Effector memory CD8-positive, alpha-beta T cell (primary cell): Measurements from ENCODE around the gene AMACR.
A peak's percentile ranks its signal among the peaks of the same experiment; 100 is the strongest.

Experiments
- ATAC-seq: fragments of 150-1000 bp; cut with Tn5 transposase; replicated peaks from 2 replicates; pipeline ENCODE4 v1.10.0; 2021; ENCODE audit warnings: mild to moderate bottlenecking, moderate library complexity
- DNase-seq, 3 experiments: peaks; one replicate each; pipeline ENCODE4 v3.0.0; 2021
- H3K27ac Mint-ChIP-seq, 2 donors: one replicate each; pipeline ENCODE4 v1.8.0; 2022; ENCODE audit warnings: mild to moderate bottlenecking in 2 of 2, mixed read lengths in 2 of 2, moderate library complexity in 2 of 2
- H3K27me3 Mint-ChIP-seq, 2 donors: one replicate each; pipeline ENCODE4 v1.8.0; 2022; ENCODE audit warnings: mixed read lengths in 2 of 2
- H3K36me3 Mint-ChIP-seq: one replicate; pipeline ENCODE4 v1.8.0; 2022; ENCODE audit warnings: mild to moderate bottlenecking, moderate library complexity, mixed read lengths; ENCODE audit not compliant: insufficient read depth
- H3K4me1 Mint-ChIP-seq, 2 donors: one replicate each; pipeline ENCODE4 v1.8.0; 2022; ENCODE audit warnings: low read depth in 2 of 2, mixed read lengths in 2 of 2
- H3K4me3 Mint-ChIP-seq, 2 donors: one replicate each; pipeline ENCODE4 v1.8.0; 2022; ENCODE audit warnings: mild to moderate bottlenecking in 2 of 2, mixed read lengths in 2 of 2, moderate library complexity in 2 of 2
- H3K9me3 Mint-ChIP-seq, 2 donors: one replicate each; pipeline ENCODE4 v1.8.0; 2022; ENCODE audit warnings: mixed read lengths in 2 of 2
- total RNA-seq, 9 experiments: gene quantifications; one replicate each; lab custom pipeline; 2026; lab: John Stamatoyannopoulos, UW

AMACR gene
- total RNA-seq, result 0 to 0.58 (median 0.26) reads per million in 9 experiments

DNA sequence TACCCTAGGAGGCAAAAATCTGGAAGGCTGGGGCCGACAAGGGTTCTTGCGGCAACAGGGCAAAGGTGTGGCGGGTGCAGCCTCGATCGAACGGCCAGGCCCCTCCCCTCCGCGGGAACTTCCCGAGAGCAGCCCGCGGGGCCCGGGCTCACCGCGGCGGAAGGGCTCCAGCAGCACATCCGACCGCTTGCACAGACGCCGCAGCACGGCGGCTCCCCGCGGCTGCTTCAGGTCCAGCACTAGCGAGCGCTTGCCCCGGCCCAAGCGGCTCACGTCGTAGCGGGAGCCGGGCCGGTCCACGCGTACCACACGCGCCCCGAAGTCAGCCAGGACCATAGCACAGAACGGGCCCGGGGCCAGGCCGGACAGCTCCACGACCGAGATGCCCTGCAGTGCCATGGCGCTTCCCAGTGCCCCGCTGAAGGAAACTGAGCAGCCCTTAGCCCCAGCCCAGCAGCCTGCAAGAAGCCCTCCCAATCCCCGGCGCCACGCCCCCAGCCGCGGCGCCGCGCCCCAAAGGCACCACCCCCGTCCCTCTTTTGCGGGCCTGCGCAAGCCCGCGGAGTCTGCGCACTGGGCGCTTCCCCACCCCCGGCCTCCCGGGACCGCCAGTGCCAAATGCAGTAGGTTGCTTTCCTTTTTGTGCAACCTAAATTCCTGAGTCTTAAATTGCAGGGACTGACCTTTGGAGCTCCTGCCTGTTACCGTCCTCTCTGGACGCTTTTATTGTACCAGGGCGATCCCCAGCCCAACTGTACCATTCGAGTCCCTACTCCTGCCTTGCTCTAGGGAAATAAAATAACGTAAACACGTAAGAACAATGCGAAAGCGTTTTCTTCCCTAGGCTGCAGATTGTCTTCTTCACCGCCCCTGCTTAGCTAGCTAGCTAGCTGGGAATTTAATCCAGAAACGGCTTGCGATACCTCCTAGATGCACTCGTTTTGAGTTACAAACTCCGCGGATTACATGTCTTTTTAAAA, at the start of gene AMACR:
Gene AMACR (minus strand): TSS at position 430 of the 980 bp plus-strand sequence. CDS start 31 bp downstream, at position 399.
- peak; percentile 85 for ATAC-seq
- H3K36me3 Mint-ChIP-seq, result peaks cover 17% of the 10 kb centered on the region
- H3K4me1 Mint-ChIP-seq, result peaks cover 17 to 22% of the 10 kb centered on the region in 2 donors
- H3K27me3 Mint-ChIP-seq, result no peaks in the 10 kb centered on the region
- H3K4me3 Mint-ChIP-seq, result peak within 1 kb of the TSS; percentile 96
- peak; percentile 82 to 90 (median 83) for DNase-seq
- H3K27ac Mint-ChIP-seq, result peak within 1 kb of the TSS; percentile 81 to 89
- no peaks in the 10 kb centered on the region for H3K9me3 Mint-ChIP-seq

DNA sequence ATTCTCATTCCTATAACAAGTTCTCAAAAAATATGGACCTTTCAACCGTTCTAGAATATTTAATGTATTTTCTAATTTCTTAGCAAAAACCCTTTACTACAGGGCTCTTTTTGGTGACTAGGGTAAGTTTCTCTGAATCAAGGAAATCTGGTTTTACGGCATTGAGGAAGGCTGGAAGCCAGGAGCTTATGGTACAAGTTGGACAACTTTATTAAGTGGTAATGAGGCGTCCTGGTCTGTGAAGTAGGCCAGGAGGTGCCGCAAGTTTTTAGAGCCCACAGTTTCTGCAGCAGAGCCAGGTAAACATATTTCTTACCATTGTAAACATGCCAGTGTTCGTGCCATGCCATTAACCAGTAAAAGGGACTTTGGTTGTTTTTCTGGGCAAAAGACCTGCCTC, 49.7 kb upstream of the AMACR start:
- Mint-ChIP-seq H3K36me3 (no peaks in the 10 kb centered on the region), H3K4me1 (no peaks in the 10 kb centered on the region), H3K27ac (no peak overlapping the region), H3K27me3 (no peaks in the 10 kb centered on the region), H3K9me3 (no peaks in the 10 kb centered on the region), H3K4me3 (no peak overlapping the region)
- ATAC-seq, result no peak
- DNase-seq, result no peak

- ATAC-seq (no peak), DNase-seq (no peak)
- H3K4me1 Mint-ChIP-seq, result no peaks in the 10 kb centered on the region
- no peak overlapping the region for H3K27ac Mint-ChIP-seq
- no peaks in the 10 kb centered on the region for H3K36me3 Mint-ChIP-seq
- no peaks in the 10 kb centered on the region for H3K27me3 Mint-ChIP-seq
- no peaks in the 10 kb centered on the region for H3K9me3 Mint-ChIP-seq
- H3K4me3 Mint-ChIP-seq, result no peak overlapping the region
Measured at GRCh38 chr5:34057118-34057517, 49.3 kb upstream of the AMACR start.

DNA sequence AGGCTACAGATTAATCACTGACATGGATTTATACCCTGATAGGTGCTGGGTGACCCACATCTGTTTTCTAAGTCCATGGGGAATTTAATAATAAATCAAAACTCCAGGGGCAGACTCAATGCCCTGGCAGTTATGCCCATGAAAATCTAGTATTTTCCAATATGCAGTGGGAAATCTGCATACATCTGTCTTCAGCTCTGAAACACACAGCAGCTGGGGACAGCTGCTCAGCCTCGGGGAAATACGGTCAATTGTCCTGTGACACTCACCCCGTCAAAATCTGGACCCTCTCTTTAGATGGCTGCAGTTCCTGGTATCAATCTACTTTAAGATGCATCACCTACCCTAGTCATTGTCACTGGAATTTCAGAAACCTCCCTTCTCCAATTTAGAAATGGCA, 47.8 kb upstream of the AMACR start:
- Mint-ChIP-seq H3K36me3 (no peaks in the 10 kb centered on the region), H3K4me3 (no peak overlapping the region), H3K27me3 (no peaks in the 10 kb centered on the region), H3K4me1 (no peaks in the 10 kb centered on the region), H3K27ac (no peak overlapping the region), H3K9me3 (no peaks in the 10 kb centered on the region)
- DNase-seq, result no peak
- no peak for ATAC-seq

- Mint-ChIP-seq H3K4me1 (no peaks in the 10 kb centered on the region), H3K27ac (no peak overlapping the region), H3K9me3 (no peaks in the 10 kb centered on the region), H3K27me3 (no peaks in the 10 kb centered on the region), H3K36me3 (no peaks in the 10 kb centered on the region), H3K4me3 (no peak overlapping the region)
- ATAC-seq (no peak), DNase-seq (no peak)
Measured at GRCh38 chr5:34054400-34054729, 46.5 kb upstream of the AMACR start.

GRCh38 chr5:34053571-34054399, 45.9 kb upstream of the AMACR start:
- Mint-ChIP-seq H3K4me1 (no peaks in the 10 kb centered on the region), H3K27ac (no peak overlapping the region), H3K4me3 (no peak overlapping the region), H3K9me3 (no peaks in the 10 kb centered on the region), H3K27me3 (no peaks in the 10 kb centered on the region), H3K36me3 (no peaks in the 10 kb centered on the region)
- ATAC-seq (no peak), DNase-seq (no peak)

GRCh38 chr5:34053133-34053532, 45.3 kb upstream of the AMACR start:
- no peak for DNase-seq
- H3K27ac Mint-ChIP-seq, result no peak overlapping the region
- no peaks in the 10 kb centered on the region for H3K27me3 Mint-ChIP-seq
- ATAC-seq, result no peak
- H3K36me3 Mint-ChIP-seq, result no peaks in the 10 kb centered on the region
- H3K9me3 Mint-ChIP-seq, result no peaks in the 10 kb centered on the region
- H3K4me1 Mint-ChIP-seq, result no peaks in the 10 kb centered on the region
- no peak overlapping the region for H3K4me3 Mint-ChIP-seq

DNA sequence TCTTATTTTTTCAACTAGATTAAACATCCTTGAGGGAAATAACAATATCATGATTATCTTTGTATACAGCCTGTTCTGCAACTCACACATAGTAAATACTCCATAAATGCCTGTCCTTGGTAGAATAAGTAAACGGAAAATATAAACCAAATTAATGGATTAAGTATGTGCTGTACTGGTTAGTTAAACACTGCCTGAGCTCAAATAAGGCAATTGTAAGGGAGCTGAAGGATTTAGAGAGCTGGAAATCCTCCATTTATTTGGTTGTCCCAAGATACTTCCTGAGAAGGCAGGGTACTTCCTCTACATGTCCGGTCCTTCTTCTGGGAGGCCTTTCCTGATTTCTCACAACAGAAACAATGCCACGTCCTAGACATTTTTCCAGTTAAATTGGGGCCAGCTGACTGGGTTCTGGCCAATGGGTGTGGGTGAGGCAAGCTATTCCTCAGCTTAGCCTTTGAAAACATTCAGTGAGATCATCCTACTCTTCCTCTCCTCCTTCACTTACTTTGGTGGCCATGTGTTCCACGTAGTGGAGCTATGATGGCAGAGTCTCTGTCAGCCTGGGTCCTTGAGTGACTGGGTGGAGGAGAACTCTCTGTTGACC, 43.6 kb upstream of the AMACR start:
- Mint-ChIP-seq H3K27me3 (no peaks in the 10 kb centered on the region), H3K4me3 (no peak overlapping the region)
- ATAC-seq, result no peak

DNA sequence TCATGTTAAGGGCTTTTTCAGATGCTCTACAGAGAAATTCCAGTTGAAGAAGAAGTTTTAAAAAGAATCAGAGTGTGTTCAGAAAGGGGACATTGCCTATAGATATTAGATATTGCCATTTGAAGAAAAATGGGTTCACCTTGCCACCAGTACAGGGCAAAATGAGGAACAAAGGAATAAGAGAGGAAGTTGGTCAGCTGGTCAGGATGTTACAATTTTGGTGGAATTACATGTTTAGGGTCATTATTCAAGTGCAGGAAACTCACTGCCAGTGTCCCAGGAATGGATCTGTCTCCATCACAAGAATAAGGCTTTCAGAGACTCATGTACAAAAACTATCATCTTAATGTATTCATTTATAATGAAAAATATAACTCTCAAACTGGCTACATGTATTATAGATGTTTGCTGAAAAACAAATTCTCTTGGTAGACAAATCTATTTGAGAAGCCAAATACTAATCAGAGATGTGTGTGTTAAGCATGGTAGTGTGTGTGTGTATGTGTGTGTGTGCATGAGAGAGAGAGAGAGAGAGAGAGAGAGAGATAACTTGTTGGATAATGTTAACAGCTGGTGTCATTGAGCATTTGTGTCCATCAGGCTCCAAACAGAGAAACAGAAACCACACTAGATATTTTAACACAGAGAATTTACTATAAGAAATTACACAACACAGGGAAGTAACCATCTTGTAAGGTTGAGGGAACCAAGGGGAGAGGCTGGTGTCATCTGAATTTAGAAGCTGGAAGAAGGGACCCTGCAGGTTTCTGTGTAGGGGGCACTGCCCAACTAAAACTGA, 40.1 kb upstream of the AMACR start:
- ATAC-seq (no peak), DNase-seq (no peak)
- H3K4me1 Mint-ChIP-seq, result peaks cover 0 to 11% of the 10 kb centered on the region in 2 donors
- H3K9me3 Mint-ChIP-seq, result no peaks in the 10 kb centered on the region
- H3K27me3 Mint-ChIP-seq, result no peaks in the 10 kb centered on the region
- H3K36me3 Mint-ChIP-seq, result no peaks in the 10 kb centered on the region
- H3K4me3 Mint-ChIP-seq, result no peak overlapping the region
- peak overlapping the region in 1 of 2 donors; percentile 2 for H3K27ac Mint-ChIP-seq

More for the DNA sequence above, 43.6 kb upstream of the AMACR start:
- Mint-ChIP-seq H3K4me1 (no peaks in the 10 kb centered on the region), H3K36me3 (no peaks in the 10 kb centered on the region), H3K27ac (no peak overlapping the region), H3K9me3 (no peaks in the 10 kb centered on the region)
- no peak for DNase-seq

DNA sequence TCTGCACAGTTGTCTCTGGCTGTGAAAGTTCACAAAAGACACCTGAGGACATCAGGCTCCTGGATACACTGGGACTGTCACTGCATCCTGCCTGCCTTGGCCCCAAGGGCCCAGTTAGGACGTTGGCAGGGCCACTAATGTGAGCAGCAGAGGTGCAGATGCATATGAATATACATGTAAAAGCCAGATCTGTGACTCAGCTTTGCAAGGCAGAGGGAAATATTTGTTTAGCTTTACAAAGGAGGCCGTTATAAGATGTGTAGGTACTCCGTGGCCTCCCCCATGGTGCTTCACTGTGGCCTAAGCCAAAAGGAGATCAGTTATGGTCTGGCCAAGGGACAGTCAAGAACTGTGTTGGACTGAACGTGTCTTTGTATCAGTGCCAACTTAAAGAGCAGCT, 39.3 kb upstream of the AMACR start:
- Mint-ChIP-seq H3K27ac (peak overlapping the region in 1 of 2 donors; percentile 33), H3K27me3 (no peaks in the 10 kb centered on the region), H3K9me3 (no peaks in the 10 kb centered on the region), H3K4me1 (peaks cover 0 to 16% of the 10 kb centered on the region in 2 donors), H3K4me3 (no peak overlapping the region), H3K36me3 (no peaks in the 10 kb centered on the region)
- DNase-seq (no peak), ATAC-seq (no peak)

DNA sequence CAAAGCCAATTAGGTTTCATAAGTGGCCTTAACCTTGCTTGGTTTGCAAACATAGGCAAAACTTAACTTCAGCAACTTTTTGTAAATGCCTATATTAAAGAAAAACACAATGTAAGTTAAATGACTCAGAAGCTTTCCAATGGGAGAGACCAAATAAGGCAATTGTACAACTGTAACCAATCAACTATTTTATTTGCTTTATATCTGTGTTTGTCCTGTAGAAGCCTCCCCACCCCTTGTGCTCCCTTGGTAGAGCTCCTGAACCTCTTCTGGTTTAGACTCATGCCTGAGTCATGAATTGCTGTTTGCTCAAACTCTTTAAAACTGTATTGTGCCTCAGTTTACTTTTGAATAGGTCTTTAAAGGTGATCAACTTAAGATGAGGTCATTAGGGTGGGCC, 38.1 kb upstream of the AMACR start:
- peak overlapping the region in 1 of 2 donors; percentile 3 for H3K27ac Mint-ChIP-seq
- ATAC-seq (no peak), DNase-seq (no peak)
- no peaks in the 10 kb centered on the region for H3K9me3 Mint-ChIP-seq
- H3K36me3 Mint-ChIP-seq, result no peaks in the 10 kb centered on the region
- no peak overlapping the region for H3K4me3 Mint-ChIP-seq
- H3K4me1 Mint-ChIP-seq, result peaks cover 0 to 16% of the 10 kb centered on the region in 2 donors
- H3K27me3 Mint-ChIP-seq, result no peaks in the 10 kb centered on the region

DNA sequence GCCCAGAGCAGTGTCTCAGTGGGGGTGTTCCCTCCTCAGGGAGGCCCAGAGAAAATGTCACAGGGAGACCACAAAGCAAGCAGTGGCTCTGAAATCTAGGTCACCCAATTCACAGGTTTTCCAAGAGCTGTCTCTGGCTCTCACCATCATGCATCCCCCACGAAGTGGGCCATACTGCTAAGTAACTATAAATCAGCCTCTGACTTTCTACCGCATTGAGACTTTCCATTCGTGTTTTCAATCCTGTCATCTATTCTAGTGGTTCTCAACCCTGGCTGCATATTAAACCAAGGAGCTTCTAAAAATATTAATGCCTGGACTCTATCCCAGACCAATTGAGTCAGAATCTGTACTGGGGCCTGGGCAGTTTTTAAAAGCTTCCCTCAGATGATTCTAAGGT, 37.2 kb upstream of the AMACR start:
- ATAC-seq, result peak; percentile 87
- H3K27ac Mint-ChIP-seq, result peak overlapping the region in 1 of 2 donors; percentile 86
- H3K27me3 Mint-ChIP-seq, result no peaks in the 10 kb centered on the region
- peak overlapping the region in 1 of 2 donors; percentile 41 for H3K4me3 Mint-ChIP-seq
- H3K4me1 Mint-ChIP-seq, result peaks cover 0 to 18% of the 10 kb centered on the region in 2 donors
- H3K9me3 Mint-ChIP-seq, result no peaks in the 10 kb centered on the region
- peak in 2 of 3 experiments; percentile 27 to 36 for DNase-seq
- H3K36me3 Mint-ChIP-seq, result no peaks in the 10 kb centered on the region
